Endothelial cell of hepatic sinusoid (primary cell): Measurements from ENCODE around the gene USP25.

Experiments
- in situ Hi-C: cut with HindIII; loops from 2 replicates; pipeline ENCODE4 v1.10.0; 2017; ENCODE audit warnings: low sequenced_read_pairs

The USP25 gene

DNA sequence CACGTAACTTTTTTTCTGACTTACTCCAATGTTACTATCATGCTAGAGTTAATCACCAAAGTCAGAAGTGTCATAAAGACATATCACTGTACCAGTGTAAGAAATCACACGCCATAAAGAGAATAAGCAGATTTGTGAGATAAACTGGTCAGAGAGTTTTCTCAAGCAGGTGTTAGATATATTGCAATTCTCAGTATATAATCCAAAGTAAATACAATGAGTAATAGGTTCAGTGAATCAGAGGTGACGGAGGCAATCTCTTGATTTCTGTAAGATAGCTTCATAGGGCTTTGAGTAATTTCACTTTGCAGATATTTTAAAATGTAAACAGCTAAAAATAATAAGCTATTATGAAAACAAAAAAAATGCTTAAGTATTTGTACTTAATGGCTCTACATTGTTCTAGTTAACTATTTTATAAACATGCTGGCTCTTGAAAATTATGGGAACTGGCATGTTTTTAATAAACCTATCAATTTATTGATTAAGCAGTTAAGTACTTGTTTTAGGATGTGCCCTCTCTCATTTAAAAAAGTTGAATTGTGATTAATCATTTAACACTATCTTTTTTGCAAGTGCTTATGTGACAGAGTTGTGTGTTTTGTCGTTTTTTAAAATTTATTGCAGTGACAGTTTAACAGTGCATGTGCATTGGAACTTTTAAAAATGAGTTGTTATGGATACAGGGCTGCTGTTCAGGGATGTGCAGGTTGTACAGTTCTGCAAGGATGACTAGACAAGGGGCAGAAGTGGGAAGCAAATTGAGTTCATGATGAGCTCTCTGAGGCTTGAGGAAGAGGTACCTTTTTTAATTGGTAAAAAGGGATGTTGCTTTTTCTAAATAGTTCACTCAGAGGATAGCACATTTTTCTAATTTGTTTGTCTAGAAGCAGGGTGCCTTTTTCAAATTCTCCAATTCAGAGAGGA lies 119.1 kb downstream of the USP25 start:
- in situ Hi-C loops: no loop called here

DNA sequence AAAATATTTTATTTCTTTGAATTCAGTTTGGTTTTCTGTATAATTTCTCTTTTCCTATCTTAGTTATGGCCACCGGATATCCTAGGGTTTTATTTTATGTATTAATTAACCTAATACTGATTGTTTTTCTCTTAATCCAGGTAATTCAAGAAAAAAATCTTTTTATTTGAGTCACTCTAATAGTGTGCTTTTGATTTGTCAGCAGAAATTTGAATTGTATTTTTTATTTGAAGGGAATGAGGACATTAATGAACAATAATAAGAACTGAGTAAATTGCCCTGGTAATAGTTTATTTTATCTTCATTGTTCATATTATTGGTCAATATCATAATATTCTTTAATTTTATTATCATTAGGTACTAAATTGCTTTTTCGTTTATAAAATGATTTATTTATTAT lies 120.1 kb downstream of the USP25 start:
- in situ Hi-C loops: no loop called here

DNA sequence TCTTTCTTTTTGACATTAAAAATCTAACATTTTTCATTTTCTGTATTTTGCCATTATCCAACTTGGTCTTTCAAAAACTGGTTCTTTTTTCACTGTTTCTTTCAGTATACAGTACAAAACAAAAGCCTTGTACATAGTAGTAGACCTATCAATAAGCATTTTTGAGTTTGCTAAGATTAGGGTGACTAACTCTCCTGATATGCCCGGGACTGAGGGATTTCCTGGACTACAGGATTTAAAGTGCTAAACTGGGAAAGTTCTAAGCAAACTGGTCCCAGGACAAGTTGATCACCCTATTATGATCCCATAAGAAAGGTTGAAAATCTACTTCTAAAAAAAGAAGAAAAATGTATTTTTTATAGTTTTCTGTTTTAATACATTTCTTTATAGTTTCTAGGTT lies 120.9 kb downstream of the USP25 start:
- in situ Hi-C loops: no loop called here

DNA sequence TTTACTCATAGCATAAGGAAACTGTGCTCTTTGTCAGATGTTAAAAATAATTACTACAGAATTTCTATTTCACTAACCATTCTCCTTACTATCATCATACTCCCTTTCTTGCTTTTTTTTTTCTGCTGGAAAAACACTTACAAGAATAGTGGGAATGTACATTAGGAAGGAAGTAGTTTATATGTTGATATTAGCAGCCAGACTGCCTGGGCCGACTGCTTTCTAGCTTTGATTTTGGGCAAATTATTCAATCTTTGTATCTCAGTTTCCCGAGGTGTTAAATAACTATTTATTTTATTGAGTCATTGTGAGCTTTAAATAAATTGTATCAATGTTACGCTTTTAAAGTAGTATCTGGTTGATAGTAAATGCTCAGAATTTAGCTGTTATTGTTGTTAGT lies 122.4 kb downstream of the USP25 start:
- in situ Hi-C loops: no loop called here

DNA sequence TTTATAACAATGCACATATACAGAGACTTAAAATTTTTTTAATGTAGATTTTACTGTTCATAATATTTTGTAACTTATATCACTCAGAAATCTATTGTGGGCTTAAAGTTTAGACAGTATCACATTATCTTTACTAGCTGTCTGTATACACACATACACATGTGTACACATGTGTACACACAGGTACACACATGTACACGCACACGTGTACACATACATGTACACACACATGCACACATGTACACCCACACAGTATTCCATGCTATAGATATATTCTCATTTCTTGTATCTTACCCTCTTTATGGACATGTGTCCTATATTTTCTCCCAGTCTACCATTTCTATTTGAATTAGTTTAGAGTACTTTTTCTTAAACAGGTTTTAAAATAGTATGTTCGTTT lies 123.3 kb downstream of the USP25 start:
- in situ Hi-C loops: no loop called here

DNA sequence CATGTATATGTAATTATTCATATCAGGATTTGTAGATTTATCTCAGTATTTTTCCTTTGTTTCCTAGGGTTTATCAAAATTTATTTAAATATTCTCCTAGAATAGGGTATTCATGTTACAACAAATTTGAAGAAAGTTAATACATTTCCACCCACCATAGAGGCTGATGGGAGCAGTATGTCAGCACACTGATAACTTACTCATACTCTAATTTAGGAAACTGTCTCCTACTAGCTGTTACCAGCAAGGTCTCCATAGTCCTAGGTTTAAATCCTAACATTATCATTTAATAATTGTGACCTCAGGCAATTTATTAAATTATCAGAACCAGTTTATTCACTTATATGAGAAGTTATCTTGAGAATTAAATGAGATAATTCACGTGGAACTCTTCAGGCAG lies 127.0 kb downstream of the USP25 start:
- in situ Hi-C loops: no loop called here

DNA sequence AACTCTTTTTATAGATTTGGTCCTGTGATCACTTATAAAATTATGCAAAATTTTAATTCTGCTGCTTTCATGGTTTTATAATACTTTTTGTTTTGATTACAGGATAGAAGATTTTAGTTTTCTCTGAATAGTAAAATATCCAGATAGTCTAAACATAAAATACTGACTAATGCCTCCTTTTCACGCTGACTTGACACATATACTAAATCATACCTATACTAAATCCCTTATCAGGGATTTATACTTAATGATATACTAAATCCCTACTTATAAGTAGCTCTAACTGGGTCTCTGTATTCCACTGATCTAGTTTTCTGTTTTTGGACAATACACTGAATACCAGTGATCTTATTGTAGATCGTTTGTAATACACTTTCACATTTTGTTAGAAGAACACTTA lies 128.0 kb downstream of the USP25 start:
- in situ Hi-C loops: no loop called here

DNA sequence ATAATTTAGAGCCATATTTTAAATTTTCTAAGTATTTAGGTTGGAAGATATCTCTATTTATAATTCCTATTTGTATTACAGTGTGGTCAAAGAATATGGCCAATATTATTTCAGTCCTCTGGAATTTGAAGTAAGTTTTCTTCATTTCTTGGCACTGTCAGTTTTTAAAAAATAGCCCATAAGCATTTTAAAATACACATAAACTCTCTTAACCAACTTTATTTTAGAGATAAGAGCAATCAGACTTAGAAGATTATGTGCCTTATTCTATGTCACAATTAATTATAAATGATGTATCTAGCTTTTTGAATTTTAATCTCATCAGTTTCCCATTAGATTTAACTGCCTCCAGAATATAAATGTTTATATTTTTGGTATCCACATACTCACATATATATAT lies 130.8 kb downstream of the USP25 start:
- in situ Hi-C loops: no loop called here

DNA sequence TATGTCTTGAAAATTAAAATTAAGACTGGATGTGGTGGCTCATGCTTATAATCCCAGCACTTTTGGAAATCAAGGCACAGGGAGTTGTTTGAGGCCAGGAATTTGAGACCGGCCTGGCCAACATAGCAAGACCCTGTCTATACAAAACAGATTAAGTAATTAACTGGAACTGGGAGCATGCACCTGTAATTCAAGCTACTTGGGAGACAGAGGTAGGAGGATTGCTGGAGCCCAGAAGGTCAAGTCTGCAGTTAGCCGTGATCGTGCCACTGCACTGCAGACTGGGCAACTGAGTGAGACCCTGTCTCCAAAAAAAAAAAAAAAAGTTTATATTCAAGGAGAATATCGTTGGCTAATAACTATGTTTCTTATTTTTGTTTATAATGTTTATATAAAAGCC lies 139.2 kb downstream of the USP25 start:
- in situ Hi-C loops: no loop called here

DNA sequence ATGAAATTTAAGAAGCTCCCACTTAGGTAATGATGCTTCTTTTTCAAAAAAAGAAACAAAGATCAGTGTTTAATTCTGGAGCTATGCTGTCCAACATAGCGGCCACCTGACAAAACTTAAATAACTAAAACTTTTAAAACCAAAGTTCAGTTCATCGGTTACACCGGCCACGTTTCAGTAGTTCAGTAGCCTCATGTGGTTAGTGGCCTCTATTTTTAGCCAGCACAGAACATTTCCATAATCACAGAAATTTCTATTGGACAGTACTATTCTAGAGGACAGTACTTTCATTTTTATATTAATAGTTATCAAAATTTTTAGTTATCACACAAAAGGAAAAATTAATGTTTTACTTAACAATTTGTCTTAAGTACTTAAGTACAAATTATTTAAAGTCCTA lies 141.0 kb downstream of the USP25 start:
- in situ Hi-C loops: no loop called here

DNA sequence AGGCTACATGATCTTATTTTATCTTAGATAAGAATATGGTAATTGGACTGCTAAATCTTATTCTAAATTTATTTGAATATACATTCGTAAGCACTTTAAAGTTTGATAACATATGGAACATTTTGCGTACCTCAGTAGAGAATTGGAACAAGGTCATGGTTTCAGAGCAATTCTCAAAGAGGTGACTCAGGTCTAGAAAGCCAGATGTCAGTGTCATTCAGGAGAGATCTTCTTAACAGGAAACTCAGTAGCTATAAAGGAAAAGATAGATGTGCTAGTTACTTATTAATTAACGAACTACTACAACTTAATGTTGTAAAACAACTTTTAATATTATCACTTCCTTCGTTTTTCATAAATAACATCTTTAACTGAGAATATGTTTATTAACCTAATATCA lies 142.5 kb downstream of the USP25 start:
- in situ Hi-C loops: no loop called here

DNA sequence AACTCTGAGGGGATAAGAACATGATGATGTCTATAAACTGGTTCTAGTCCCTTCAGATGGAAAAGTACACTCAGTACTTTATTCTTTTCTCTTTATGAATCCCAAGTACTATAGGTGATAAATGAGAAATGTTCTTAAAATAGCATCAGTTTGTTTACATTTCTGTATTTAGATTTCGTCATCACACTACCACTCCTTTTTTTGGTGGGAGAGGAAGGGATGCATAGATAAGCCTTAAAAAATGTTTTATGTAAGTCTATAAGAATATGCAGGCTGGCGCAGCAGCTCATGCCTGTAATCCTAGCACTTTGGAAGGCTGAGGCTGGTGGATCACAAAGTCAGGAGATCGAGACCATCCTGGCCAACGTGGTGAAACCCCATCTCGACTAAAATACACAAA lies 144.8 kb downstream of the USP25 start:
- in situ Hi-C loops: no loop called here

DNA sequence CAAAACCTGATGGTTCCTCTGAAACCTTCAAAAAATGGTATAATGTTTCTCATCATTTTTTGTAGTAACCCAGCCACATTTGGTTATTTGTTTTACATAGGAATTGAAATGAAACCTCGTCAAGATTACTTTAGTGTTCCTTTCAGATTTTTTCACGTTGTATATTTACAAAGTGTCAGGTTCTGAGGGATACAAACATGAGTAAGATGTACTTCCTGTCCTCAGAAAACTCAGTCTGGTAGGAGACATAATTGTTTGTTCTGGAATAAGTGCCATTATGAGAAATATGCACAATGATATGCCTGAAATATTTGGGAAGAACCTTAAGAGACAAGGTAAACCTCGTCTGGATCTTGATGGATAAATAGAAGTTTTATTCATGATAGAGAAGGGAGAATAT lies 145.5 kb downstream of the USP25 start:
- in situ Hi-C loops: no loop called here

DNA sequence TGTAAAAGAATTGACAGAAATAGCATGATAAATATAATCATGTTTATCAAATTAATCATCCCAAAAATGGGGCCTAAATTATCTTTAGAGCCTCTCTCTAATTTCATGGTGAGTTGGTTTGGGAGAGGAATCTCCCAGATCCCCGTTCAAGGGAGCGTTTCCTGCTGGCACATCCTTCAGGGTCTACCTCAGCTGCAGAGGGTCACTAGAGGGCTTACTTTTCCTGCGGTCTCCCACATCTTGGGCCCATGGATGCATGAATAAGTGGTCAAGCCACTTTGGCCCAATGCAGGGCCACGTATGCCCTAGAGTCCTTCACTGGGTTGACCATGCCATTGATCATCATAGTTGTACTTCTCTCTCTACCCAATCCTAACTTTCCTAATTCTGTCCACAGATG lies 164.1 kb downstream of the USP25 start:
- in situ Hi-C loops: no loop called here

DNA sequence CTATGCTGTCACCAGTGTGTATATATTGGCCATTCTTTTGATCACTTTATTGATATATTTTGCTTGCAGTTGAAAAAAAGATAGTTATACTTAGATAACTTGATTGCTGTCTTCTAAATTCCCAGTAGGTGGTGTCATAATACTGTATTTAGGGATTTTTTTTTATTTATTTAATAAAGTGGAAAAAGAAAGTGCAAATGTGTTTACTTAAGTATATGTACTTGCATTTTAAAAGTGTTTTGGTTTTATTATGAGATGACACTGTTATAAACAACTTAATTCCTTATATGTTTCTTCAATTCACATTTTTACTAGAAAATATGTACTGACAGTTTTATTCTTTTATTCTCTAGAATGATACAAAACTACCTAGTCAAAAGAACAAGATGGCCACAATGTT lies 164.8 kb downstream of the USP25 start:
- in situ Hi-C loops: no loop called here

DNA sequence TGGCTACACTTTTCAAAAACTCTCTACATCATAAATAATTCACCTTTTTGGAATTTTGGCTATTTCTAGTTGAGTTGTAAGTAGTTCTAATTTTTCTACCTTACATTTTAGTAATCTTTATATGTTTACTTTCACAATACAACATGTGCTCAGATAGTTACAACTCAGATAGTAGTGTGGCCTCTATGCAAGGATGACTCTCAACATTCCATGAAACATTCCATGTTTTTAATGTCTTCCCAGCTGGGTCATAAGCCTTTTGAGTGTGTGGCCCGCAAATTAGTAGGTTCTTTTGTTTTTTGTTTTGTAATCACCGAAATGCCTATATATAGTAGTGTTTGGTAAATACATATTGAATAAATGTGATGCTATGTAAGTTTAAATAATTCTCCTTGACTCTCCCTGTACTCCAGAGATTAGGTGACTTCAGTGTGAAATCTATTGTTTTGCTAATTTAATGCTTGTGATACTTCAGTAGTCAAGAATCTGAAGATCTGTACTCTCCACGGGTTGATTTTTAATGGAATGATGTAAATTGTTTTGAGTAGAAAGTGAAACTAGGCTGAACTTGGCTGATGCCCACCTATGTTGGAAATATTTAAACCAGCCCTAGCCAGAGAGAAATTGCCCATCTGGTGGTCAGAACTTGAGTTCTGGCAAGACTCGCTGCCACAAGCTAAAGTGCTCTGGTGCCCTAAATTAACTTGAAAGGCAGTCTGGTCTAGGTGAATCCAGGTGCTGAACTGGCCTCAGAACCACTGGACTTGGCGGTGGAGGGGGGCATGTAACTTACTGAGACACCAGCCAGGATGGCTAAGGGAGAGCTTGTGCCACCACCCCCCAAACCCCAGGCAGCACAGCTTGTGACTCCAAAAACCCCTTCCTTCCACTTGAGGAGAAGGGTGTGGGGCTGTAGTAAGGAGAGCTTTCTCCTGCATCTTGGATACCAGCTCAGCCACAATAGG lies 165.6 kb downstream of the USP25 start:
- in situ Hi-C loops: no loop called here

DNA sequence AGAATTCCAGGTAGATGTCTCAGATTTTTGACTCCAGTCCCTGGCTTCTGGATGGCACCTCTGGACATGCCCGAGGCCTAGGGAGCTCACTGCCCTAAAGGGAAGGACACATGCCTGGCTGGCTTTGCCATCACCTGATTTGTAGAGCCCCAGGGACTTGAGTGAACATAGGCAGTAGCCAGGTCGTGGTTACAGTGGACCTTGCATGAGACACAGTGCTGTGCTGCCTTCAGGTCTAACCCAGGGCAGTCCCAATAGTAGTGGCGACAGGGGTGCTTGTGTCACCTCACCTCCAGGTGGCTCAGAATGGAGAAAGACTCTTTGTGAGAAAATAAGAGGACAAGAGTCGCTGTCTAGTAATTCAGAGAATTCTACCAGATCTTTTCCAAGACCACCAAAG lies 166.7 kb downstream of the USP25 start:
- in situ Hi-C loops: no loop called here

DNA sequence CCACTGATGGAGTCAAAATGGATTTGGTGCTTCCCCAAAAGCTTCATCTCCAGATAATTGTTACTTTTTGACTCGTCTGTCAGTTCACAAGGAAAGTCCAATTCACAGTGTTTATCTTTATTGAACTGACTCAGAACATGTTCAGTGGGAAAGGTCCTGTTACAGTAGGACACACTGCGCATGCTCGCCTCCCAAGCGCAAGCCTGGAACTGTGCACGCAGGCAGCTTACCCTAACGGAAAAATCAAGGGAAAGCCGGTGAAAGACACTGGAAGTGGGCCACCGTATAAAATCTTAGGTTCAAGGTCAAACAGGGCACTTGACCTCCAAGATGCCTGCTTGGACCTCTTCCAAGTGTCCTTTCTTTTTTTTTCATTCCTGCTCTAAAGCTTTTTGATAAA lies 174.6 kb downstream of the USP25 start:
- in situ Hi-C loops: no loop called here

DNA sequence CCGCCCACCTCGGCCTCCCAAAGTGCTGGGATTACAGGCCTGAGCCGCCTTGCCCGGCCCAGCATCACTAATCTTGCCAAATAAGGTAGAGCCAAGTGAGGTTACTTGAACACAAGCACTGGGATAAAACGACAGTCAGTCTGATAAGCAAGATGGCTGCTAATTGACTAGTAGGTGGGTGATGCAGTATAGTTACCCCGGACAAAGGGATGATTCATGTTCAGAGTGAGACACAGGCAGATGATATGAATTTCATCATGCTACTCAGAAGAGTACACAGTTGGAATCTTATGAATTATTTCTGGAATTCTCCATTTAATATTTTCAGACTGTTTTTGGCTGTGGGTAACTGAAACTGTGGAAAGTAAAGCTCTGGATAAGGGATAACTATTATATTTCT lies 178.4 kb downstream of the USP25 start:
- in situ Hi-C loops: no loop called here

DNA sequence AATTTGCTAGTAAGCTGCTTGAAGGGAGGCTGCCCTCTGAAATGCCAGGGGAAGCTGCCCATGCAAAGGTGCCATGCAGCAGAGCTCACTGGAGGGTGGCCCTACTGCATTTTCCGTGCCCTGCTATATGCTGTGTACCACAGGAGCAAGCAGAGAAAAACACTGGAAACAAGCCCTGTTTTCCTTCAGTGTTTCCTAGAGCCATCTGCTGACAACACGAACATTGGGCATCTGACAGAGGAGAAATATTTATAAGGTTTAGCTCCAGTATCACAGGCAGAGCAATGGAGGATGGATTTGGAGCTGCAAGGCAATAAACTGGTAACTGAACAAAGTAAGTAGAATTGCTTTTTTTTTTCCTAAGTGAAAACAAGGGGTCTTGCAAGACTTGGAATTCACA lies 198.4 kb downstream of the USP25 start:
- in situ Hi-C loops: no loop called here

DNA sequence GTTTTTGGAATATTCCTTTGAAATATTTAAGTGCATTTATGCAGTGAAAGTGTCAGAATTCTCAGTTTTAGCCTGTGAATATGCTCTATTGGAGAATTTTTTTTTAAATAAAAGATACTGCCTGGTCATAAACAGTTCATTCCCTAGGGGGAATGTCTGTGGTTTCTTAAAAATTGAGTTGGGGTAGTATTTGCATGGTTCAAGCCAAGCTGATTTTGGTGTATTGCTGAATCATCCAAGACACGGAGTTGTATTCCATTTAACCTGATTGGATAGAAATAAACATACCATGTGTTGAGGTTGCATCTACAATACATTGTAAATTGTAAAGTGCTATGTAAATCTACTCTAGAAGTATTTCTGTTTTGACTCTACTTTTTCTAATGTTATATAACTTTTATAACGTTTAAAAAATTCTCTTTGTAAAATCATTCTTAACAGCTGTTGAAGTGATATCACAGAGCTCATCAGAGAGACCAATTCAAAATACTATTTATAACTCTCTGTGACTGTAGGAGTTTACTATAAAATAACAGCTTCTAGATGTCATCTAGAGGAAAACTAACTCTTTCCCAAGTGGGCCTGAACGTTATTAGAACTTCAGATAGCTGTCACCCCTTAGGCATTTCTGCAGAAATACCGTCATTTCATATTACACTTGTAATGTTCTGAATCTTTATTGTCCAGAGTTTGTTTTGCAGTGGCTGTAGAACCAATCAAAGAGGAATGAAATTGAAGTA lies 199.1 kb downstream of the USP25 start:
- in situ Hi-C loops: no loop called here
